22Rv1 (cell line): Measurements from ENCODE around the gene SEMA6A.

Experiments
- ZFX ChIP-seq: fragments of 450-650 bp; IDR thresholded peaks from 2 replicates; pipeline ENCODE4 v1.6.1; 2017; ENCODE audit warnings: antibody characterized with exemption, borderline replicate concordance
- TF ChIP-seq, protein P1 (sequence below): fragments of 450-650 bp; IDR thresholded peaks from 2 replicates; pipeline ENCODE4 v1.5.1; 2017; ENCODE audit warnings: mild to moderate bottlenecking

DNA sequence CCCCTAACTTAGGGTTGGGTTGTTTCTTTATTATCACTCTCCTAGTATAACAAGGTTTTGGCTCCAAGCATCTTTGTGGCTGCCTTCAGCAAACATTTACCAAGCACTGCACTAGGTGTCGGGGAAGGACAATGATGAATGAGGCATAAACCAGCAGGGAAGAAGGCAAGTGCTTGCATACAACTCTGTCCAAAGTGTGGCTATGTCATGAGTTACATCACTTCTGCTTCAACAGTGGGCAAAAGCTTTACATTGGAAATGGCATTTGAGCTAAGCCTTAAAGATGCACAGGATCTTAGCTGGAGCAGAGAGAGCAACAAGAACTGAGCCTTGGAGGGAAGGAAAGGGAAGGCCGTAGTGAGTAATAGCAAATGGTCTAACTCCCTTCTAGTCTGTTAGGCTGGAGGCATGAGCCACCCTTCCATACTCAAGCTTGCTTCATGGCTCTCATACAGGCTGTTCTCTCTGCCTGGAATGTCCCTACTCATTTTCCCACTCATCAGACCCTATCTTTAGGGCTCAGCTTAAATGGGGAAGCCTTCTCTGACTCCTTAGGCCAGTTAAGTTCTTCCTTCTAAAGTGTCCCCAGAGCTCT is 121.8 kb downstream of the SEMA6A start:
- TF ChIP-seq, protein P1, sequence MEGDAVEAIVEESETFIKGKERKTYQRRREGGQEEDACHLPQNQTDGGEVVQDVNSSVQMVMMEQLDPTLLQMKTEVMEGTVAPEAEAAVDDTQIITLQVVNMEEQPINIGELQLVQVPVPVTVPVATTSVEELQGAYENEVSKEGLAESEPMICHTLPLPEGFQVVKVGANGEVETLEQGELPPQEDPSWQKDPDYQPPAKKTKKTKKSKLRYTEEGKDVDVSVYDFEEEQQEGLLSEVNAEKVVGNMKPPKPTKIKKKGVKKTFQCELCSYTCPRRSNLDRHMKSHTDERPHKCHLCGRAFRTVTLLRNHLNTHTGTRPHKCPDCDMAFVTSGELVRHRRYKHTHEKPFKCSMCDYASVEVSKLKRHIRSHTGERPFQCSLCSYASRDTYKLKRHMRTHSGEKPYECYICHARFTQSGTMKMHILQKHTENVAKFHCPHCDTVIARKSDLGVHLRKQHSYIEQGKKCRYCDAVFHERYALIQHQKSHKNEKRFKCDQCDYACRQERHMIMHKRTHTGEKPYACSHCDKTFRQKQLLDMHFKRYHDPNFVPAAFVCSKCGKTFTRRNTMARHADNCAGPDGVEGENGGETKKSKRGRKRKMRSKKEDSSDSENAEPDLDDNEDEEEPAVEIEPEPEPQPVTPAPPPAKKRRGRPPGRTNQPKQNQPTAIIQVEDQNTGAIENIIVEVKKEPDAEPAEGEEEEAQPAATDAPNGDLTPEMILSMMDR, result no peak
- no peak for TF ChIP-seq ZFX
